Mesodermal cell (in vitro differentiated cells): Measurements from ENCODE around the gene C11orf58.

Experiments used
- H3K27ac ChIP-seq: 2 replicates; pipeline ENCODE4 v1.7.0; 2013; ENCODE audit warnings: mild to moderate bottlenecking, low read depth, low read length, moderate library complexity; ENCODE audit not compliant: severe bottlenecking
- H3K36me3 ChIP-seq: 2 replicates; pipeline ENCODE4 v1.7.1; 2013; ENCODE audit warnings: mild to moderate bottlenecking, low read length, moderate library complexity; ENCODE audit not compliant: control insufficient read depth, insufficient read depth
- H3K4me1 ChIP-seq: one replicate; pipeline ENCODE4 v1.7.1; 2013; ENCODE audit warnings: mild to moderate bottlenecking, low read length; ENCODE audit not compliant: insufficient read depth, control insufficient read depth, poor library complexity, severe bottlenecking
- H3K4me3 ChIP-seq: 2 replicates; pipeline ENCODE4 v1.7.0; 2013; ENCODE audit warnings: low read length, control low read depth, mild to moderate bottlenecking; ENCODE audit not compliant: insufficient read depth, poor library complexity, severe bottlenecking; ENCODE audit errors: extremely low read depth
- H3K9me3 ChIP-seq: 2 replicates; pipeline ENCODE4 v1.7.1; 2013; ENCODE audit warnings: mild to moderate bottlenecking, low read length, moderate library complexity; ENCODE audit not compliant: control insufficient read depth
- WGBS, 2 experiments: methylation state at CpG; one replicate each; pipeline ENCODE4 v1.1.5; 2013; ENCODE audit warnings: missing lambda C conversion rate in 2 of 2; ENCODE audit not compliant: insufficient coverage in 2 of 2; 5-methylcytosine and 5-hydroxymethylcytosine counted together

Gene C11orf58

GRCh38 chr11:16744128-16744725 lies 5.8 kb downstream of the C11orf58 start:
- H3K4me1 ChIP-seq = peaks cover 5% of the 10 kb centered on the region
- H3K36me3 ChIP-seq = peaks cover 80% of the 10 kb centered on the region
- H3K27ac ChIP-seq = no peak overlapping the region
- H3K4me3 ChIP-seq = no peak overlapping the region
- H3K9me3 ChIP-seq = no peaks in the 10 kb centered on the region
- 77 to 78% methylated on average over 2 of the region's 5 CpGs for WGBS, 2 experiments

GRCh38 chr11:16745950-16746605 lies 7.6 kb downstream of the C11orf58 start:
- H3K4me3 ChIP-seq = no peak overlapping the region
- 100% methylated on average over 1 of the region's 2 CpGs; no CpG with 5 or more reads in 1 of the 2 experiments for WGBS, 2 experiments
- no peak overlapping the region for H3K27ac ChIP-seq
- peaks cover 89% of the 10 kb centered on the region for H3K36me3 ChIP-seq
- H3K9me3 ChIP-seq = no peaks in the 10 kb centered on the region
- no peaks in the 10 kb centered on the region for H3K4me1 ChIP-seq

GRCh38 chr11:16749092-16749491 lies 10.6 kb downstream of the C11orf58 start:
- 100% methylated on average over 1 of the region's 1 CpG; no CpG with 5 or more reads in 1 of the 2 experiments for WGBS, 2 experiments
- Histone ChIP-seq H3K4me1 (no peaks in the 10 kb centered on the region), H3K4me3 (no peak overlapping the region), H3K9me3 (no peaks in the 10 kb centered on the region), H3K36me3 (peaks cover 93% of the 10 kb centered on the region), H3K27ac (no peak overlapping the region)

- no peaks in the 10 kb centered on the region for H3K9me3 ChIP-seq
- H3K4me3 ChIP-seq = no peak overlapping the region
- WGBS, 2 experiments = 92 to 100% methylated on average over 1 to 2 of the region's 2 CpGs
- no peak overlapping the region for H3K27ac ChIP-seq
- H3K36me3 ChIP-seq = peaks cover 93% of the 10 kb centered on the region
- no peaks in the 10 kb centered on the region for H3K4me1 ChIP-seq
Measured at GRCh38 chr11:16749666-16750065, 11.2 kb downstream of the C11orf58 start.

- H3K4me3 ChIP-seq = no peak overlapping the region
- peaks cover 89% of the 10 kb centered on the region for H3K36me3 ChIP-seq
- no peak overlapping the region for H3K27ac ChIP-seq
- no peaks in the 10 kb centered on the region for H3K4me1 ChIP-seq
- WGBS, 2 experiments = 83 to 100% methylated on average over 1 of the region's 1 CpG
- H3K9me3 ChIP-seq = no peaks in the 10 kb centered on the region
Measured at GRCh38 chr11:16750417-16750816, 12.0 kb downstream of the C11orf58 start.

- Histone ChIP-seq H3K27ac (no peak overlapping the region), H3K9me3 (no peaks in the 10 kb centered on the region), H3K36me3 (peaks cover 36% of the 10 kb centered on the region), H3K4me1 (no peaks in the 10 kb centered on the region), H3K4me3 (no peak overlapping the region)
- 95 to 100% methylated on average over 4 of the region's 4 CpGs for WGBS, 2 experiments
Measured at GRCh38 chr11:16758382-16759024, 20.1 kb downstream of the C11orf58 start.

- 89 to 93% methylated on average over 3 to 5 of the region's 8 CpGs for WGBS, 2 experiments
- Histone ChIP-seq H3K4me3 (no peak overlapping the region), H3K36me3 (peaks cover 22% of the 10 kb centered on the region), H3K27ac (no peak overlapping the region), H3K9me3 (no peaks in the 10 kb centered on the region), H3K4me1 (no peaks in the 10 kb centered on the region)
Measured at GRCh38 chr11:16759857-16760508, 21.5 kb downstream of the C11orf58 start.

GRCh38 chr11:16763746-16764145 lies 25.3 kb downstream of the C11orf58 start:
- peaks cover under 1% of the 10 kb centered on the region for H3K36me3 ChIP-seq
- H3K4me1 ChIP-seq = no peaks in the 10 kb centered on the region
- WGBS, 2 experiments = 100% methylated on average over 1 of the region's 1 CpG; no CpG with 5 or more reads in 1 of the 2 experiments
- no peak overlapping the region for H3K27ac ChIP-seq
- no peak overlapping the region for H3K4me3 ChIP-seq
- no peaks in the 10 kb centered on the region for H3K9me3 ChIP-seq

GRCh38 chr11:16764888-16765287 lies 26.4 kb downstream of the C11orf58 start:
- Histone ChIP-seq H3K27ac (no peak overlapping the region), H3K9me3 (no peaks in the 10 kb centered on the region), H3K36me3 (no peaks in the 10 kb centered on the region), H3K4me3 (no peak overlapping the region), H3K4me1 (no peaks in the 10 kb centered on the region)
- 88 to 97% methylated on average over 4 of the region's 8 CpGs for WGBS, 2 experiments

GRCh38 chr11:16767137-16767536 lies 28.7 kb downstream of the C11orf58 start:
- WGBS, 2 experiments = 92 to 93% methylated on average over 3 to 4 of the region's 4 CpGs
- Histone ChIP-seq H3K9me3 (no peaks in the 10 kb centered on the region), H3K4me1 (no peaks in the 10 kb centered on the region), H3K36me3 (no peaks in the 10 kb centered on the region), H3K27ac (no peak overlapping the region), H3K4me3 (no peak overlapping the region)
